ENCODE data around the gene SHLD1. TPM values are rescaled to one million over a fixed set of nuclear protein-coding genes. Genes with fewer than 3 reads are reported as not detected.

The SHLD1 gene
- total and polyA plus RNA-seq, 2 experiments from 2014 or later = 1.4 to 15.0 TPM

Small RNAs within 50 kb of the gene (small RNA-seq; reads per million reads assigned to genes)
- not detected for gene RNU1-55P (ENCODE audit: low replicate concordance)

Other genes starting within 250 kb of the SHLD1 start
- 5.7 and 7.3 TPM in 2 replicates for gene GPCPD1, start 139.4 kb upstream of the SHLD1 start, total RNA-seq (2014; rRNA removed; shearing (Covaris generic))
- gene GPCPD1, start 139.4 kb upstream of the SHLD1 start, polyA plus RNA-seq (2016; fragmentation: Nextera tagmentation; extraction: Ambion mirVana) = 2.9 and 4.1 TPM in 2 replicates
- gene CHGB, start 161.1 kb downstream of the SHLD1 start, total RNA-seq (2014; rRNA removed; shearing (Covaris generic)) = 1.2 and 2.6 TPM in 2 replicates
- gene CHGB, start 161.1 kb downstream of the SHLD1 start, polyA plus RNA-seq (2016; fragmentation: Nextera tagmentation; extraction: Ambion mirVana) = 2.0 and 3.6 TPM in 2 replicates
- gene TRMT6, start 200.1 kb downstream of the SHLD1 start, total RNA-seq (2014; rRNA removed; shearing (Covaris generic)) = 15.5 and 17.9 TPM in 2 replicates
- gene TRMT6, start 200.1 kb downstream of the SHLD1 start, polyA plus RNA-seq (2016; fragmentation: Nextera tagmentation; extraction: Ambion mirVana) = 26.3 and 29.4 TPM in 2 replicates
- gene MCM8, start 200.3 kb downstream of the SHLD1 start, total RNA-seq (2014; rRNA removed; shearing (Covaris generic)) = 22.5 and 30.4 TPM in 2 replicates
- gene MCM8, start 200.3 kb downstream of the SHLD1 start, polyA plus RNA-seq (2016; fragmentation: Nextera tagmentation; extraction: Ambion mirVana) = 8.5 and 10.6 TPM in 2 replicates